Chondrocyte (in vitro differentiated cells): Measurements from ENCODE around the gene CCDC59. TPM values are rescaled to one million over a fixed set of nuclear protein-coding genes. Genes with fewer than 3 reads are reported as not detected.

Experiments
- DNase-seq: peaks from one replicate; pipeline ENCODE4 v3.0.0; 2021; ENCODE audit warnings: mixed read lengths, low spot score
- H3K27ac Mint-ChIP-seq: one replicate; pipeline ENCODE4 v1.8.0; 2021; ENCODE audit warnings: mild to moderate bottlenecking, moderate library complexity, mixed read lengths; ENCODE audit not compliant: unreplicated experiment
- H3K27me3 Mint-ChIP-seq: 2 replicates; pipeline ENCODE4 v1.8.0; 2021; ENCODE audit warnings: low read depth, mixed read lengths
- H3K36me3 Mint-ChIP-seq: 2 replicates; pipeline ENCODE4 v1.8.0; 2021; ENCODE audit warnings: low read depth, mixed read lengths
- H3K4me1 Mint-ChIP-seq: 2 replicates; pipeline ENCODE4 v1.8.0; 2021; ENCODE audit warnings: low read depth, mild to moderate bottlenecking, mixed read lengths
- H3K4me3 Mint-ChIP-seq: one replicate; pipeline ENCODE4 v1.8.0; 2021; ENCODE audit warnings: mild to moderate bottlenecking, moderate library complexity, mixed read lengths; ENCODE audit not compliant: unreplicated experiment
- H3K9me3 Mint-ChIP-seq: 2 replicates; pipeline ENCODE4 v1.8.0; 2021; ENCODE audit warnings: low read depth, mixed read lengths
- CTCF ChIP-seq: fragments of 200-600 bp; sonication (generic); IDR thresholded peaks from 2 replicates; pipeline ENCODE4 v1.5.0; 2021; ENCODE audit warnings: antibody characterized with exemption, mild to moderate bottlenecking, moderate library complexity
- long read RNA-seq: library from polyadenylated mRNA; stranded (forward); transcript quantifications from one replicate; pipeline ENCODE4 v2.0.0, GENCODE V29; 2021
- total RNA-seq: library from RNA; stranded (reverse); gene quantifications from 3 replicates; pipeline ENCODE4 v1.2.1, GENCODE V29; 2021

The CCDC59 gene
- total RNA-seq, result 27.7 to 30.8 TPM (median 27.9 TPM) in 3 replicates
- long read RNA-seq, transcript CCDC59-201 (4 exons, 1,983 nt), result major isoform, 15 of 22 reads
- long read RNA-seq, partial matches to known transcripts, result 0 of 22 reads
- long read RNA-seq, other reads (novel, unspliced or antisense), result 2 of 22 reads

GRCh38 chr12:82358200-82359114, at the start of gene CCDC59, which contains the start of gene METTL25:
Gene CCDC59 (minus strand): TSS chr12:82358387. CDS start chr12:82358376, 11 bp downstream.
Gene METTL25 (plus strand): TSS chr12:82358529. CDS start chr12:82358566, 37 bp downstream.
- Mint-ChIP-seq H3K9me3 (no peaks in the 10 kb centered on the region), H3K4me3 (peak within 1 kb of the TSS; percentile 98), H3K36me3 (peaks cover 10% of the 10 kb centered on the region), H3K27me3 (no peaks in the 10 kb centered on the region), H3K4me1 (peaks cover 45% of the 10 kb centered on the region), H3K27ac (peak within 1 kb of the TSS; percentile 100)
- peak; percentile 98 for DNase-seq
- peak; percentile 98 for TF ChIP-seq CTCF

- Mint-ChIP-seq H3K4me1 (peaks cover 4% of the 10 kb centered on the region), H3K9me3 (no peaks in the 10 kb centered on the region), H3K27me3 (no peaks in the 10 kb centered on the region), H3K27ac (no peak overlapping the region), H3K36me3 (peaks cover 2% of the 10 kb centered on the region), H3K4me3 (no peak overlapping the region)
- DNase-seq, result no peak
- no peak for TF ChIP-seq CTCF
These were observed 49.3 kb upstream of the CCDC59 start for GRCh38 chr12:82407481-82407880.

GRCh38 chr12:82406651-82407050, 48.5 kb upstream of the CCDC59 start:
- TF ChIP-seq CTCF, result no peak
- no peak overlapping the region for H3K4me3 Mint-ChIP-seq
- H3K27ac Mint-ChIP-seq, result no peak overlapping the region

GRCh38 chr12:82400819-82401218, 42.6 kb upstream of the CCDC59 start:
- no peak for DNase-seq
- H3K27ac Mint-ChIP-seq, result no peak overlapping the region
- H3K9me3 Mint-ChIP-seq, result no peaks in the 10 kb centered on the region
- no peak for TF ChIP-seq CTCF
- H3K36me3 Mint-ChIP-seq, result peaks cover 3% of the 10 kb centered on the region
- H3K27me3 Mint-ChIP-seq, result no peaks in the 10 kb centered on the region
- H3K4me1 Mint-ChIP-seq, result no peaks in the 10 kb centered on the region
- H3K4me3 Mint-ChIP-seq, result no peak overlapping the region

More at GRCh38 chr12:82406651-82407050, 48.5 kb upstream of the CCDC59 start:
- no peaks in the 10 kb centered on the region for H3K9me3 Mint-ChIP-seq
- no peak for DNase-seq
- peaks cover 4% of the 10 kb centered on the region for H3K4me1 Mint-ChIP-seq
- H3K36me3 Mint-ChIP-seq, result peaks cover 2% of the 10 kb centered on the region
- H3K27me3 Mint-ChIP-seq, result no peaks in the 10 kb centered on the region

- no peak for DNase-seq
These were observed 40.7 kb upstream of the CCDC59 start for GRCh38 chr12:82398879-82399278.

More at GRCh38 chr12:82398879-82399278, 40.7 kb upstream of the CCDC59 start:
- peaks cover 3% of the 10 kb centered on the region for H3K36me3 Mint-ChIP-seq
- TF ChIP-seq CTCF, result no peak
- H3K9me3 Mint-ChIP-seq, result no peaks in the 10 kb centered on the region
- H3K27ac Mint-ChIP-seq, result no peak overlapping the region
- H3K4me3 Mint-ChIP-seq, result no peak overlapping the region
- H3K27me3 Mint-ChIP-seq, result no peaks in the 10 kb centered on the region
- H3K4me1 Mint-ChIP-seq, result no peaks in the 10 kb centered on the region
